ENCODE measurements around the gene GNB5.

- no peak for TF ChIP-seq POLR2AphosphoS5 (IDR thresholded peaks at IDR 0.05)
- no peak for TF ChIP-seq EP300 (IDR thresholded peaks at IDR 0.05; ENCODE audit: low read depth)
- TF ChIP-seq CTCF (IDR thresholded peaks at IDR 0.05), result no peak
- TF ChIP-seq POLR2A (IDR thresholded peaks at IDR 0.05), result no peak
Measured at GRCh38 chr15:52161406-52161966, 29.7 kb downstream of the GNB5 start.
